Uterus (tissue), 4 donors: Measurements from ENCODE around the gene WASHC3. TPM values are rescaled to one million over a fixed set of nuclear protein-coding genes. Genes with fewer than 3 reads are reported as not detected.
"Not testable (repeated sequence)": the region's sequence is repeated elsewhere in the genome, so short reads cannot be mapped to it uniquely, and the experiment has no call there.

Experiments
- DNase-seq, 2 donors: peaks; one replicate each; pipeline ENCODE4 v3.0.0-alpha.2; 2019 to 2020
- H3K27ac ChIP-seq, 2 donors: fragments of 200-600 bp; sonication (generic); 1 replicate in 1 of 2; 2 replicates in 1 of 2; pipeline ENCODE4 v1.5.1; 2016 to 2018
- H3K27me3 ChIP-seq, 2 donors: fragments of 200-600 bp; sonication (generic); one replicate each; pipeline ENCODE4 v1.5.1; 2018 to 2019; ENCODE audit warnings: control low read depth in 1 of 2
- H3K36me3 ChIP-seq, 2 donors: fragments of 200-600 bp; sonication (generic); one replicate each; pipeline ENCODE4 v1.5.1; 2019; ENCODE audit warnings: control low read depth in 1 of 2
- H3K4me1 ChIP-seq, 2 donors: fragments of 200-600 bp; sonication (generic); one replicate each; pipeline ENCODE4 v1.5.1; 2018 to 2019; ENCODE audit warnings: control low read depth in 1 of 2
- H3K4me3 ChIP-seq, 2 donors: fragments of 200-600 bp; sonication (generic); 1 replicate in 1 of 2; 2 replicates in 1 of 2; pipeline ENCODE4 v1.5.1; 2018 to 2019; ENCODE audit warnings: mild to moderate bottlenecking in 1 of 2
- H3K9me3 ChIP-seq, 2 donors: fragments of 200-600 bp; sonication (generic); one replicate each; pipeline ENCODE4 v1.5.1; 2019; ENCODE audit warnings: control low read depth in 1 of 2
- POLR2A ChIP-seq, 2 donors: fragments of 450-650 bp; IDR thresholded peaks; one replicate each; pipeline ENCODE4 v1.6.1; 2016; ENCODE audit warnings: antibody characterized with exemption in 2 of 2, mild to moderate bottlenecking in 1 of 2, moderate library complexity in 1 of 2
- intact Hi-C: fragments of 100-400 bp; cut with DNase I; formaldehyde crosslinking; loops from one replicate; pipeline ENCODE4 v1.15.1; 2023; ENCODE audit warnings: low total_unique reads
- total RNA-seq, 4 donors: library from RNA; depleted of rRNA in 3 of 4; stranded (reverse); fragments of >200 nt in 3 of 4; gene quantifications; one replicate each; pipeline versions ENCODE4 v1.1.0 to v1.2.4, GENCODE V29; 2014 to 2023
- TF ChIP-seq, protein P1 (sequence below), 4 experiments: fragments of 200-600 bp in 2 of 4; fragments of 450-650 bp in 2 of 4; sonication (generic) in 2 of 4; IDR thresholded peaks; one replicate each; pipeline ENCODE4 v1.5.1; 2016 to 2019; ENCODE audit warnings: antibody characterized with exemption in 4 of 4, mild to moderate bottlenecking in 2 of 4, moderate library complexity in 1 of 4
- donor health status: DM: yes; HTN: yes; CAD: no.

The WASHC3 gene
- total RNA-seq, 4 donors from 2014 or later, result 36.5 to 59.9 (median 49.3) TPM

DNA sequence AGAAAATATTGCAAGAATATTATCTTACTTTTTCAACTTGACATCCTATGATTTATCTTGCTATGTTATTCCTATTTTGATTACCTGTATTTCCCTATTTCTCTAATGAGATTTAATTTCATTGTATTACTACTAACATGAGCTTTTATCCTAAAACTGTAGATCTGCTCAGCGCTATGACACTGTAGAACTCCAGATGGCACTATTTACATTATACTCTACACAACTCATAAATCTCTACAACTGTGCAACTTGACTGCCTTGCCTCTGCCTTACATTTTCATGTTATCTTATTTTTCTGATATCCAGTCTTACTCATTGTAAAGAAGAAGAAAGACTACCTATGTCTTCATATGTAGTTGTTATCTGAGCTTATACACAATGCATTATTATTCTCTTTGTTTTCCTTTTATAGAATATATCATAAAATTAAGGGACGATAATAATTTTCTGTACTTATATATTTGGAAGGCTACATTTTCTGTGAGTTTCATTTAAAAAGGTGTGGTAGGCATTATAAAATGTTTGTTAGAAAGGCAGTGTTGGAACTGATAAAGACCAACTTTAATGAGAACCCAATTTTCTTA lies 34.0 kb upstream of the WASHC3 start:
- Histone ChIP-seq H3K36me3 (no peaks in the 10 kb centered on the region), H3K9me3 (no peaks in the 10 kb centered on the region), H3K4me1 (no peaks in the 10 kb centered on the region), H3K4me3 (no peak overlapping the region), H3K27ac (no peak overlapping the region), H3K27me3 (no peaks in the 10 kb centered on the region)
- TF ChIP-seq, protein P1, sequence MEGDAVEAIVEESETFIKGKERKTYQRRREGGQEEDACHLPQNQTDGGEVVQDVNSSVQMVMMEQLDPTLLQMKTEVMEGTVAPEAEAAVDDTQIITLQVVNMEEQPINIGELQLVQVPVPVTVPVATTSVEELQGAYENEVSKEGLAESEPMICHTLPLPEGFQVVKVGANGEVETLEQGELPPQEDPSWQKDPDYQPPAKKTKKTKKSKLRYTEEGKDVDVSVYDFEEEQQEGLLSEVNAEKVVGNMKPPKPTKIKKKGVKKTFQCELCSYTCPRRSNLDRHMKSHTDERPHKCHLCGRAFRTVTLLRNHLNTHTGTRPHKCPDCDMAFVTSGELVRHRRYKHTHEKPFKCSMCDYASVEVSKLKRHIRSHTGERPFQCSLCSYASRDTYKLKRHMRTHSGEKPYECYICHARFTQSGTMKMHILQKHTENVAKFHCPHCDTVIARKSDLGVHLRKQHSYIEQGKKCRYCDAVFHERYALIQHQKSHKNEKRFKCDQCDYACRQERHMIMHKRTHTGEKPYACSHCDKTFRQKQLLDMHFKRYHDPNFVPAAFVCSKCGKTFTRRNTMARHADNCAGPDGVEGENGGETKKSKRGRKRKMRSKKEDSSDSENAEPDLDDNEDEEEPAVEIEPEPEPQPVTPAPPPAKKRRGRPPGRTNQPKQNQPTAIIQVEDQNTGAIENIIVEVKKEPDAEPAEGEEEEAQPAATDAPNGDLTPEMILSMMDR (IDR thresholded peaks at IDR 0.05), result peak in 2 of 4 experiments; percentile 14 to 19
- no peak for TF ChIP-seq POLR2A (IDR thresholded peaks at IDR 0.05)
- intact Hi-C loops, result no loop called here
- no peak for DNase-seq

DNA sequence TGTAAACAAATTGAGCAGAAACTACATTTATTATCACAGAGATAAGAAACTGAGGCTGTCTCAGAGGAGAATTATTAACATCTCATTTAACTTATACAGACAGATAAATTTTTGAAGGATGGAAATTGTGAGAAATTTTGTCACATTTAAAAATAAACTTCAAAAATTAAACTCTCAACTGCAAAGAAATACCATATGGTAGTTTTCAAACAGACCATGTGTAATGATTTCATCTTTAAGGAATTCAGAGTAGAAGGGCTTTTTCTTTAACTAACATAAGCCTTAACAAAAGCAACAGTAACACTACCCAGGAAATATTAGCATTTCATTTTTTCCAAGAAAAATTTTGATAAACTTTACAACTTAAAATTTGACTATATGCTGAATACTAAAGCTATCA lies 31.5 kb upstream of the WASHC3 start:
- Histone ChIP-seq H3K4me3 (no peak overlapping the region), H3K9me3 (no peaks in the 10 kb centered on the region), H3K4me1 (no peaks in the 10 kb centered on the region), H3K27ac (peak overlapping the region; percentile 39 to 50), H3K27me3 (no peaks in the 10 kb centered on the region), H3K36me3 (no peaks in the 10 kb centered on the region)
- no peak for DNase-seq
- intact Hi-C loops, result no loop called here
- TF ChIP-seq, protein P1 (IDR thresholded peaks at IDR 0.05), result no peak
- no peak for TF ChIP-seq POLR2A (IDR thresholded peaks at IDR 0.05)

DNA sequence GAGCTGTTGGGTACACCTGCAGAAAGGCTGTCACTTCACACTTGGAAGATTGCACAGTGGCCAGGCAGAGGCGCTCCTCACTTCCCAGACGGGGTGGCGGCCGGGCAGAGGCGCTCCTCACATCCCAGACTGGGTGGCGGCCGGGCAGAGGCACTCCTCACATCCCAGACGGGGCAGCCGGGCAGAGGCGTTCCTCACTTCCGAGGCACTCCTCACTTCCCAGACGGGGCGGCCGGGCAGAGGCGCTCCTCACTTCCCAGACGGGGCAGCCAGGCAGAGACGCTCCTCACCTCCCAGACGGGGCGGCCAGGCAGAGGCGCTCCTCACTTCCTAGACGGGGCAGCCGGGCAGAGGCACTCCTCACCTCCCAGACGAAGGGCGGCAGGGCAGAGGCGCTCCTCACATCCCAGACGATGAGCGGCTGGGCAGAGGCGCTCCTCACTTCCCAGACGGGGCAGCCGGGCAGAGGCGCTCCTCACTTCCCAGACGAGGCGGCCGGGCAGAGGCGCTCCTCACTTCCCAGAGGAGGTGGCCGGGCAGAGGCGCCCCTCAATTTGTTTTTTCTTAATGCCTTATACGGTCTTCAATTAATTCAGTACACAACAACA lies 27.5 kb upstream of the WASHC3 start:
- H3K4me3 ChIP-seq, H3K27ac ChIP-seq, H3K4me1 ChIP-seq, DNase-seq, H3K27me3 ChIP-seq, H3K36me3 ChIP-seq, intact Hi-C loops, H3K9me3 ChIP-seq: not testable (repeated sequence)

DNA sequence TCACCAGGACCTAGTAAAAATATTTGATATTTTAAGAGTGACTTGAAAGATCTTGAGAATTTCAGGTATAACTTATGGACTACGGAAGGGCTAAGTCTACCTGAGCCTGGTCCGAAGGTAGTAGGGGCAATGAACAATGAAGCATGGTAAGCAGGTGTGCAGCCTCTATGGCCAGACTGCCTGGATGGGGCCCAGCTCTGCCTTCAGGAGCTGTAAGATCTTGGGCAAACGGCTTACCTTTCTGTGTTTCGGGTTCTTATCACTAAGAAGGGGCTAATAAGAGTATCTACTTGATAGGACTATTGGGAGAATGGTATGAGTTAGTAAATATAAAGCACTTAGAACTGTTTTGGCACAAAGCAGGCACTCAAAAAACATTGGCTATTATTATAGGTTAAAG lies 19.1 kb upstream of the WASHC3 start:
- Histone ChIP-seq H3K27me3 (no peaks in the 10 kb centered on the region), H3K4me3 (no peak overlapping the region), H3K36me3 (no peaks in the 10 kb centered on the region), H3K9me3 (no peaks in the 10 kb centered on the region), H3K27ac (no peak overlapping the region), H3K4me1 (no peaks in the 10 kb centered on the region)
- DNase-seq, result no peak
- intact Hi-C loops, result no loop called here
- no peak for TF ChIP-seq POLR2A (IDR thresholded peaks at IDR 0.05)
- TF ChIP-seq, protein P1 (IDR thresholded peaks at IDR 0.05), result no peak

DNA sequence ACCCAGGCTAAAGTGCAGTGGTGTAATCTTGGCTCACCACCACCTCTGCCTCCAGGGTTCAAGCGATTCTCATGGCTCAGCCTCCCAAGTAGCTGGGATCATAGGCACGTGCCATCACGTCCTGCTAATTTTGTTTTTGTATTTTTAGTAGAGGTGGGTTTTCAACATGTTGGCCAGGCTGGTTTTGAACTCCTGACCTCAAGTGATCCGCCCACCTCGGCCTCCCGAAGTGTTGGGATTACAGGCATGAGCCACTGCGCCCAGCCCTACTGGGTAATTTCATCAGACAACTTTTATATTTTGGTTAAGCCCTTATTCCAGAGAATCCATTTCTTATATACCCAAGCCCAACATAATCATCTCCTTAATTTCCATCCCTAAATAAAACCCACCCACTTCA lies 10.3 kb upstream of the WASHC3 start:
- H3K4me3 ChIP-seq, intact Hi-C loops, H3K27me3 ChIP-seq, DNase-seq, H3K9me3 ChIP-seq, H3K36me3 ChIP-seq: not testable (repeated sequence)
- Histone ChIP-seq H3K27ac (peak overlapping the region in 1 of 2 donors; percentile 27), H3K4me1 (peaks cover 0 to 27% of the 10 kb centered on the region in 2 donors)

DNA sequence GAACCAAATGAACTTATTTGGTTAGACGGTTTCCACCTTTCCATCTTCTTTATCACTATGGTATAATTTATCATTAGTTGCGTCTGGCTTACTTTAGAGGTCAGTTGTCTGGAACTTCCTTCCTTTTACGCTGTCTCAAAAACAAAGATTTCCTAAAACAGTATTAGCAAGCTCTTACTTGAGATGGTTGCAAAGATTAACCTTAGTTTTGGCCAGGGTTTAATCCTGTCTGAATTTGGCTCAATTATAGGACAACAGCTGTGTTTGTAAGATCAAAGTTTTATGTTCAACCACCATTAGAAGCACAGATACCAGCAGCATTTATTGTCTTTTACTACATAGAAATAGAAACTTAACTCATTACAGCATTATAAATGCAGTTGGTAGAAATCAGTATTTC lies 7.9 kb upstream of the WASHC3 start:
- Histone ChIP-seq H3K9me3 (no peaks in the 10 kb centered on the region), H3K27me3 (no peaks in the 10 kb centered on the region), H3K36me3 (no peaks in the 10 kb centered on the region), H3K4me3 (no peak overlapping the region), H3K27ac (peak overlapping the region; percentile 61 to 68), H3K4me1 (peaks cover 0 to 28% of the 10 kb centered on the region in 2 donors)
- DNase-seq, result no peak
- intact Hi-C loops, result no loop called here
- TF ChIP-seq, protein P1 (IDR thresholded peaks at IDR 0.05), result no peak
